Regular cardiac myocyte (primary cell): ENCODE data around the gene ZNF789. TPM values are rescaled to one million over a fixed set of nuclear protein-coding genes. Genes with fewer than 3 reads are reported as not detected.

Experiments used
- total RNA-seq: library from RNA; depleted of rRNA; stranded (reverse); fragments of >200 nt; gene quantifications from 2 replicates; pipeline ENCODE4 v1.2.3, GENCODE V29; 2014

ZNF789 gene
- total RNA-seq: 4.2 and 4.8 TPM in 2 replicates

DNA sequence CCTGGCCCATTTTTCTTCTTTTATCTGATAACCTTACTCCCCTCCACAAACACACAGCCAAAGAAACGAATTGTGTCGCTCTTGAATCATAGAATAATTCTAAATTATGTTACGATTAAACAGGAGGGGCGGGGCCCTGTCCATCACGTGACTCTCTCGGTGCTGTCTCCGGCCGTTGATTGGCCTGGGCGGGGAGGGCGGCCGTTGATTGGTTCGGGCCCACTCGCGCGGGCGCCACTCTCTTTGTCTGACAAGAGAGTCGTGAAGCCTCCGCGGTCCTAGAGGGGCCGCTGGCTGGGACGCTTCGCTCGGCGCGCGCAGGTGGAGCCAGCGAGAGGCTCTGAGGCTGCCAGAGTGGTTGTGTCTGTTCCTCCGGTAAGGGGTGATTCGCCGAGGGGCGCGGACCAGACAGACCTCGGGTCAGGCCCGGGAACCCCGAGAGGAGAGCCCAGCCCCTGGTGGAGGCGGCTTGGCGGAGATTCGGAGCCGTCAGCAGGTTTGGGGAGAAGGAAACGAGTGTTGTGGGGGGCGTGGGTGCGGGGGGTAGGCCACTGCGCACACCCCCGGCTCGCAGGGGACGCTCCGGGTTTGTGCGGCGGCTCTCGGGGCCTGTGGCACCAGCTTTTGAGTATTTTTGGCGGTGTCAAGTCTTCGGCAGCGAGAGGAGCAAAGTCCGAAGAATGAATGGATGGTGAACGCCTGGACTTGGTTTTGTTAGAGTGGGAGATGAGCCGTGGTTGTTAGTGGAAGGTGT lies at the start of gene ZNF789:
Gene ZNF789, plus strand, starts transcription at position 330 of the 754 bp plus-strand sequence. CDS start 3,567 bp downstream, outside the sequence.

DNA sequence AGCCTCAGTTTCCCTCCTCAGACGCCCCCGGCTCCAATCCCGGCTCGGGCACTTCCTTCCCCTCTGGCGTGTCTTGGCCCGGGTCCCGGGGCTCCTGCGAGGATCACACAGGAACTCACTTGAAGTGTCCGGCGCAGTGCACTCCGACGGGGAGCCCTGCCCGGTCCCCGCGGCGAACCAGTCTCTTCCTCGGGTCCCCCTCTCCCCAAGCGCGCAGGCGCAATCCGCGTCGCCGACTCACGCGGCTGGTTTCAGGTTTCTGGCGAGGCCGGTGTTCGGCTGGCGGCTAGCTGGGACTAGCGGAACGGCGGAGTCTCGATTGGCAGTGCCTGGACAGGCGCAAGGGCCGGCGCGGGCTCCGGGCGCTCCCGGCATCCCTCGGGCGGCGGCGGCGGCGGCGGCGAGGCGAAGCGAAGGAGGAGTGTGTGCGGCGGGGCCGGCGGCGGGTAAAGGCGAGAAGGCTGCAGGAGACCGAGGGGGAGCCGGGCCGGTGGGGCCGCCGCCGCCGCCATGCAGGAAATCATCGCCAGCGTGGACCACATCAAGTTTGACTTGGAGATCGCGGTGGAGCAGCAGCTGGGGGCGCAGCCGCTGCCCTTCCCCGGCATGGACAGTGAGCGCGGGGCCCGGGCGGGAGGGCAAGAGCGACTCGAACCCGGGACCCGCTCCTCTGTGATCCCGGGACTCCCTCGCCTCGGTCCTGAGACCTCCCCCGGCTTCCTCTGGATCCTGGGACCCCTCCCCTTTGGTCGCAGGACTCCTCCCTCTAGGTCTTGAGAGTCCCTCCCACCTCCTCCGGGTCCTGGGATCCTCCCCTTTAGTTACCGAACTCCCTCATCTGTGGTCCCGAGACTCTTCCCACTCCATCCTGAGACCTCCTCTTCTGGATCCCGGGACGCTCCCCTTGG lies 33.9 kb upstream of the ZNF789 start, which contains the start of the genes CPSF4 and PTCD1:
Gene CPSF4, plus strand, starts transcription at position 371 of the 908 bp plus-strand sequence. Its CDS starts 140 bp downstream, at position 511.
Gene PTCD1, minus strand, starts transcription at position 226 of the 908 bp plus-strand sequence. CDS start 3,556 bp downstream, outside the sequence.

DNA sequence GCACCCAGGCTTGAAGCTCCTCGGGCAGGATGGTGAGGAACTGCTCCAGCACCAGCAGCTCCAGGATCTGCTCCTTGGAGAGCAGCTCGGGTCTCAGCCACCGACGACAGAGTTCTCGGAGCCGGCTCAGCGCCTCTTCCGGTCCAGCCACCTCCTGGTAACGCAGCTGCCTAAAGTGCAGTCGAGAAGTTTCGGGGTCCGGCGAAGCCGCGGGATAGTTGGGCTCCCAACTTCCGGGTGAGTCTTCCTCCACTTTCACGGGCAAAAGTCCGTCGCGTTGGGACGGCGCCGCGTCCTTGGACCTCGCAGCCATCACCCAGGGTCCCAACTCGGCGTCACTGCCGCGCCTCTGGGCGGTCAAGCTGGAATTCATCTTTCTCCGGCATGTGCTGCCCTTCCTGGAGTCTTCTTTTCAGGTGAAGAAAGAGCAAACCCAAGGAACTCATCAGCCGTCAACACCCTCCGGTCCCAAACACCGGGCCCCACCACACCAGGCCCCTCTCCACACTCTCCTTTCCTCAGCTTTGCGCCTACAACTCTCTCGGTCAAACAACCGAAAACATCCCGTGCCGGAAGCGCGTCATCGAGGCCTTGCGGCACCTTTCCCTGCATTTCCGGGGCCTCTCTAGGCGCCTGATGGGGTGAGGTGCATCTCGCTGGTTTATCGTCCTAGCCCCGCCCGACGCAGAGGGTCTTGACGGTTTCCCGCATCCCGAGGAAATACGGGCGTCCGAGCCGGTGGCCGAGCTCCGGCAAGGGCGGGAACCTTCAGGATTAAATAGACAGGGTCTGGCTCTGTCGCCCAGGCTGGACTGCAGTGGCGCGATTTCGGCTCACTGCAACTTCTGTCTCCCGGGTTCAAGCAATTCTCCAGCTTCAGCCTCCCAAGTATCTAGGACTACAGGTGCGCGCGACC lies 27.3 kb downstream of the ZNF789 start, which contains the start of gene ZNF394:
Gene ZNF394, minus strand, starts transcription at position 561 of the 916 bp plus-strand sequence. Its CDS starts 188 bp downstream, at position 373.

DNA sequence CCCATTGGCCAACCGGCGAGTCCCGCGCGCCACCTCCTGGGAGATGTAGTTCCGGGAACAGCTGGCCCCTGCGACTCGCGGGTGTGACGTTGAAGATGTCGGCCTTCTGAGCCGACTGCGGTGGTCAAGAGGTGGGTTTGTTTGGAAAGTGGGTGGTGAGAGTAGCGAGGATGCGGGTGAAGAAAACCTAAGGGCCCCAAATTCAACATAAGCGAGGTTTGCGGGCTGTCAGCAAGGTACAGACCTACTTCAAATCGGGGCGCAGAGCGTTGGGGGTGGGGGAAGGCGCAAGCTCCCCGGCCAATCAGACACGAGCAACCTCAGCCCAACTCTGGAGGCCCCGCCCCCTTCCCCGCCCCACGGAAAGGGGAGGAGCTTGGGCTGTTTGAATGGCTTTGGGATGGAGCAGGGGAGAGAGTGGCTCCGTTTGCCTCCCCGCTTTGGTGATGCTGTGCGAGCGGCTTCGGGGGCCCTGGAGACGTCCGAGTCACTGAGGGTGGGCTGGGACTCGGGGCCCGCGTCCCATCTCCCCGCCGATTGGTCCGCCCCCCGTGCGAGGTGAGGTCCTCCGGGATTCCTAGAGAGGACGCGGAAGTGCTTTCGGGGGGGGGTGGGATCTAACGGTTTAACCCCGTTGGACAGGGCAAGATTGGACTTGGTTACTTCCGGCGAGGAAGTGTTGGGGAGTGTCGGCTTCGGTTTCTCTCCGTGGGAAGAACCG lies 32.1 kb downstream of the ZNF789 start, which contains the start of gene ZKSCAN5:
Gene ZKSCAN5, plus strand, starts transcription at position 60 of the 721 bp plus-strand sequence. CDS start 1,383 bp downstream, outside the sequence.

Other genes with a start within 250 kb of the ZNF789 start
- gene MYH16, start 200.1 kb upstream of the ZNF789 start, total RNA-seq: under 0.01 TPM in 1 of 2 replicates, not detected in the other
- gene ARPC1A, start 147.0 kb upstream of the ZNF789 start, total RNA-seq: 159 and 379 TPM in 2 replicates
- gene ARPC1B, start 98.2 kb upstream of the ZNF789 start, total RNA-seq: 193 and 433 TPM in 2 replicates
- gene PDAP1, start 64.3 kb upstream of the ZNF789 start, total RNA-seq: 37.2 and 106 TPM in 2 replicates
- 80.6 and 143 TPM in 2 replicates for gene BUD31, start 63.9 kb upstream of the ZNF789 start, total RNA-seq
- 7.6 and 9.2 TPM in 2 replicates for gene PTCD1, start 34.1 kb upstream of the ZNF789 start, total RNA-seq
- 33.9 and 36.1 TPM in 2 replicates for gene CPSF4, start 33.9 kb upstream of the ZNF789 start, total RNA-seq
- gene ATP5MF, start 6.7 kb upstream of the ZNF789 start, total RNA-seq: 825 and 857 TPM in 2 replicates
- 30.2 and 36.2 TPM in 2 replicates for gene ZNF394, start 27.4 kb downstream of the ZNF789 start, total RNA-seq
- gene ZKSCAN5, start 31.8 kb downstream of the ZNF789 start, total RNA-seq: 11.5 and 11.8 TPM in 2 replicates
- gene FAM200A, start 79.2 kb downstream of the ZNF789 start, total RNA-seq: 7.0 and 7.7 TPM in 2 replicates
- gene ZNF655, start 85.8 kb downstream of the ZNF789 start, total RNA-seq: 45.1 and 46.8 TPM in 2 replicates
- under 0.01 and 0.85 TPM in 2 replicates for gene TMEM225B, start 125.4 kb downstream of the ZNF789 start, total RNA-seq
- 7.3 and 10.2 TPM in 2 replicates for gene ZSCAN25, start 144.1 kb downstream of the ZNF789 start, total RNA-seq
- gene CYP3A5, start 207.1 kb downstream of the ZNF789 start, total RNA-seq: under 0.01 TPM in 1 of 2 replicates, not detected in the other